HG02623 (cell line): Measurements from ENCODE around the gene GJB4.
"Not testable (repeated sequence)": the region's sequence is repeated elsewhere in the genome, so short reads cannot be mapped to it uniquely, and the experiment has no call there.

Source experiments
- ATAC-seq: cut with Tn5 transposase; IDR thresholded peaks from one replicate; pipeline ENCODE4 v1.9.1; 2021; ENCODE audit warnings: moderate library complexity; ENCODE audit not compliant: unreplicated experiment

Gene GJB4

DNA sequence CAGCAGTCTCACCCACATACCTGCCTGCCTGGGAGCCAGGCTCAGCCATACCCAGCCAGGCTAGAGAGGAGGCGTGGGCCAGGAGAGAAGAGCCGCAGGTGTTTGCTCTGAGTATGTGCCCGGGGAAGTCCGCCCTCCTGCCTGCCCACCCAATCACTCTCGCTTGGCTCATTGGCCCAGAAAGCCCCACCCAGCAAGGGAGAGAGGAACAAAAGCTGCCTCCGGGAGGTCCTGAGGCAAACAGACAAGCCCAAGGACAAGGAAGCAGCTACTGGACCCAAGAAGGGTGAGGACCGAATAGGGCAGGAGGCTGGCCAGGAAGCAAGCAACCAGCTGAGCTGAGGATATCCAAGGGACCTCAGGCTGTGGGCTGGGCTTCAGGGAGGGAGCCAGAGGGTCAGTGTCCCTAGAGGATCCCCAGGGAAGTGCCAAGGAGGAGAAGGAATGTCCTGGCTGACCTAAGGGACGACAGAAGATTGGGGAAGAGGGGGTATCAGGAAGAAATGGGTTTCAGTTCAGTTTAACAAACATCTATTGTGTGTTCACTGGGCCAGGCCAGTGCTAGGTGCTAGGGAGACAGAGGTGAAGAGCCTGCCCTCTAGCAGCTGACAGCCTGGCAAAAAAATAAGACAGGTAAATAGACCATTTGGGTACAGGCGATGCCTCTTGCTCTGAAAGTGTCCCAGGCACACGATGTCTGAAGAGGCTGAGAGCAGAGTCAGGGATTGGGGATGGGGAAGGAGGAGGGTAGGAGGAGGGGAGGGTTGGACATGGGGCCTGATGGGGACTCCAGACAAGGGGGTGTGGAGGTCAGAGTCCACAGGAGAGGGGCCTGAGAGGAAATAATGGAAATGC lies at the start of gene GJB4:
Gene GJB4 (plus strand): TSS at position 238 of the 855 bp plus-strand sequence. CDS start 1,515 bp downstream, outside the sequence.
- no peak for ATAC-seq

DNA sequence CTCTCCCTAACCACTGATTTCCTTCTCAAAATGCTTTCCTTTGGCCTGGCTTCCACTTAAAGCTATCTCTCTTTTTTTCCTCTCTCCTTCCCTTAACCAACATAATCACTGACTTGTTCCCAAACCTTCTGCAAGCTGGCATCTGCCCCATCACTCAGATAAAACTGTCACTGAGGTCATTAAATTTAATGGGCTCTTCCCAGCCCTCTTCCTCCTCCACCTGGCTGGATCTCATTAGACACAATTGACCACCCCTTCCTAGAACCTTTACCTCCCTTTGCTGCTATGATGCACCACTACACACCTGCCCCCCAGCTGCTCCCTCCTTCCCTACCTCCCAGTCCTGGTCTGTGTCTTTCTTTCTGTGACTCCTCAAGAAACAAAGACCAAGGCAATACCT lies 48.7 kb upstream of the GJB4 start:
- no peak for ATAC-seq

DNA sequence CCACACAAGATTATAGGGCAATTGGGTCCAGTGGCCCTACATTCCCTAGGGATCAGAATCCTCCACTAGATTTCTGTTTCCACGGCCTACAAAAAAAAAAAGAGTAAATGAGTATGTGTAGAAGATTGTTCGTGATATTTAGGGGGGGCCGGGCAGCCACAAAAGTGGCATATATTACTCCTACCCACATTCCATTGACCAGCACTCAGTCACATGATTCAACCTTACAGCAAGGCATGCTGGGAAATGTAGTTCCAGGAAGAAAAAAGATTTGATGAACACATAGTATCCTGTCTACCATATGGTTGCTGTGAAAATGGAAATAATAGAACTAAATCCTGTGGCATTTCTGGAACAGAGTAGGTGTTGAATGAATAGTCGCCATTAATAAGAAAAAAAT lies 48.1 kb upstream of the GJB4 start:
- ATAC-seq = no peak

DNA sequence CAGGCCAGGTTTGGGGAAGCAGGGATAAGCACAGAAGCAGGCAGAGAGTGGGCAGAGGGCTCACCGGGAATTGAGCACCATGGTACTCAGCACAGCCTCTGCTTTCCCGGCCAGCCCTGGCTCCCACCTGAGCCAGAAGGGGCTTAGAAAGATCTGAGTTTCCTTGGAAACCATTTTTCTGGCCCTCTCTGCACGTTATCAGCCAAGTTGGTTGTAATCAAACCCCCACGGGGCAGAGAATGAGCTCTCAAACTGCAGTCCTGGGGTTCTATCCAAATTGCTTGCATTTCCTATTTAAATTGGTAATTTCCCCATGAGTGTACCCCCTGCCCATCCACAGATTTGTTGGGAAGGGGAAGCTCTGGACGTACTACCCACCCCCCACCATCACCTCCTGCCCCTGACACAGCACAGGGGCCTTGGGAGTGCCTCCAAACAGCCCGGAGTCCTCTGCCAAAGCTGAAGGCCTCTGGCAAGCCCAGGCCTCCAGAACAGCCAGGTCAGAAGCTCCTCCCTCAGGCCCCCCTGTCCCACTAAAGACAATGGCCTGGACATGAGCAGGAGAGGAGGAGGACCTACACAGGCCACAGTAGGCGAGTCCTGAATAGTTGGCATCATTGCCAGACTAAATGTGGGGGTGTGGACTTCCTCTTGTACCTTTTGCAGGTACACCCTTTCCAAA lies 47.4 kb upstream of the GJB4 start:
- ATAC-seq = no peak

DNA sequence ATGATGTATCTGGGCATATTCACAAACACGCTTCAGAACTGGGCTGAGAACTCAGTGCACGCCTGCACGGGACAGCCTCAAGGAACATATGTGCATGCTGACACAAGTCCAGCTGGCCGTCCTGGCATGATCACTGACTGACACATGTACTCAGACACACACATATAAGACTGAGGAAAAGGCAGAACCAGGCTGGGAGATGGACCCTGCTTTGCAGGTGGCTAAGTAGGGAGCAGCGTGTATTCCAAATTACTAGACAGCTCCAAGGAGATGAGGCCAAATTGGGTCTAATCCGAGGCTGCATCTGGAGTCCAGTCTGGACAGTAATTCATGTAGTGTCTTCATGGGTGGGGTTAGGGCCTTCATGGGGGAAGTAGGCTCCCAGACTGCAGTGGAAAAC lies 46.1 kb upstream of the GJB4 start:
- no peak for ATAC-seq

DNA sequence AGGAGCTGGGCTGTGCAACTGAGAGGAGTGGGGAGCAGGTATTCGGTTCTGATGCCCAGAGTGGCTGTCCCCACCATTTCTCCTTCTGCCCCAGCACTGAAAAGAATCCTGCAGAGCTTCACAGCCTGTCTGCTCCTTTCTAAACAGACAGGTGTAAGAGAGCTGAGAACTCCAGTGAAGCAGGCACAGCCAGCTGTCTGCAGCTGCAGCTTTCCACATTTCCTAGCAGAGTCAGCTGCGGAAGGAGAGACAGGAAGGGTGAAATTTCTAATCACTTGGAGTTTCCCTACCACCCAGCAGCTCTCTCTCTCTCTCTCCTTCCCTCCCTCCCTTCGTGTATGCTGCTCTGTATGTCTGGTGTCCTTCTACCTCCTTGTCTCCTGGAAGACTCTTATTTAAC lies 45.2 kb upstream of the GJB4 start:
- no peak for ATAC-seq

DNA sequence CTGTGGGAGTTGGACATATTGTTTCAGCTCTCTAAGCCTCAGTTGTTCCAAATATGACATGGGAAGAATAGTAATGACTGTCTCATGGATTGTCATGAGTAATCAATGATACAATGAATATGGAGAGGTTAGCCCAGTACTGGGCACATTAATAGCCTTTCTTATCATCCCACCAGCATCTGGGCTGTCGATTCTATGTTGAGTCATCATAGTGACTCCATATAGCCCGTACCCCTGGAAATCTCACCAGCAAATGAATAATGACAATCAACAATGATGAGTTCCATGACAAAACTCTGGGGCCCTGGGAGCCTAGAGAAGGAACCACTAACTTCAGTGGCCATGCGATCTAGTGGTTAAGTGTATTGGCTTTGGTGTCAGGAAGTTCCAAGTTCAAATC lies 44.4 kb upstream of the GJB4 start:
- no peak for ATAC-seq

DNA sequence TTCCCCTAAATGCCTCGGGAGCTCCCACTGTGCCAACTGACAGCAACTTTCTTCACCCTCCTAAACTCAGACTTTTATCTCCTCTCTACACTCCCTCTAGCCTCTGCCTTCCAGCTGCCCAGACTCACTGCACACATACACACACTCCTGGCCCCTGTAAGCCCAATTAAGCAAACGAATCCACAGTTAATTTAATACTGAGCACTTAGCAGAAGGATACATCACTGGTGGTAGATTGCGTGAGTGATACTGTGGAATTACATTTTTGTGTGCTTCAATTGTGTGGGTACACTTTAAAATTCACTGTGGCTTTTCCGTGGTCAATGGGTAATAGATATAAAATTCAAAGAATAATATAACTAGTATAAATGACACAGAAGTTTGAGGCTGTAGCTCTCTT lies 38.3 kb upstream of the GJB4 start:
- no peak for ATAC-seq

DNA sequence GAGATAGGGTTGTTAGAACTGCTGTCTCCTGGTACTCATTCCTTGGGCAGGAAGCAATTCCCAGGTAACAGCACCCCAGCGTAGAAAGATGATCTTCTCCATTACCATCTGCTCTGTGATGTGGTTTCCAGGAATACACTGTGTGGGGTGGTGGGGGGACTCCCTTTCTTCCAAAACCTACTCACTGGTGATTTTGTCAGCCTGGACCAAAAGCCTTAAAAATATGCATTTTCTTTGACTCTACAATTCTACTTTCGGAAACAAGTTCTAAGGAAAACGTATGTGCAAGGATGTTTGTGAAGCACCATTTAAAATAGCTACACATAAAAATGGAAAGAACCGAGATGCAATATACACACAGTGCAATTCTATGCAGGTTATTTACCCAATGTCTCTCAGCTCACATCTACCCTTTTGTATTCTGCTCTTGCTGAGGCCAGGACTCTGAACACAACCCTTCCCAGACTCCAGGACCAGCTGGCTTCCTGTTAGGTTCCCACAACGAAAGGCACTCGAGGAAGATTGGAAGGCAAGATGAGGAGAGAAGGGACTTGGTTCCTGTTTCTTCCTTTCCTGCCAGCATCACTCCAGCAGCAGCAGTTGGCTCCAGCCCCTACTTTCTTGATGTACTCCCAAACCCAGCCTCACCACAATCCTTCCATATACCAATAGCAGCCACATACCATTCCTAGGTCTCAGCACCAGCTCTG lies 37.7 kb upstream of the GJB4 start:
- ATAC-seq = no peak

DNA sequence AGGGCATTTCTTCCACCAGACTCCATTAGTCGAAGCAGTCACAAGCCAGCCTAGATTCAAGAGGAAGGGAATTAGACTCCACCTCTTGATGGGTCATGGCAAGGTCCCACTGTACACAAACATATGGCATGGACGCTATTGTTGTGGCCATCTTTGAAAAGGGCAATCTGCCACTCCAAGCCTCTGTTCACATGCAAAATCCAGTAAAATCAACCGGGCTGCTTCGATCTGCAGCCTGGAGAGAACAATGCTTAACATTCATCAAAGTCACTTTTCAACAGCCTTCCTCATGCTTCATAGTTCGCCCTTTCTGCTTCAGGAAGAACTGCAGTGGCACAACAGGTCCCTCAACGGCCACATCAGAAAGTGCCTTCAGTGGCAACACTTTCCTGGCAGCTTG lies 32.7 kb upstream of the GJB4 start:
- no peak for ATAC-seq

DNA sequence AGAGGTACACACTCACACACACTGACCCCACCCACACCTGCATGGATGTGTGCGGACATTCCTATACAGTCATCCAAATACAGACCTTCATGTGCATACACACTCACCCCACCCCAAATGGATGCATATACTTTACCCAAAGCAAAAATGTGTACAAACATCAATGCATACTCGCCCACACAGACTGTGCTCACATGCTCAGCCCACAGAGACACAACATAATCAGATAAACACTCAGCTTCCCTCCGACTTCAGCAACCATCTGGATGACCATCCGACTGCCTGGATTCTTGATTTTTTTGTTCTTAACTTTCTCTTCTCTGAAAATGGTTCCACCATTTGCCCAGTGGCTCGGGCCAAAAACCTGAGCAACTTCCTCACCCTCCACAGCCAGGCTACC lies 29.1 kb upstream of the GJB4 start:
- ATAC-seq = no peak

DNA sequence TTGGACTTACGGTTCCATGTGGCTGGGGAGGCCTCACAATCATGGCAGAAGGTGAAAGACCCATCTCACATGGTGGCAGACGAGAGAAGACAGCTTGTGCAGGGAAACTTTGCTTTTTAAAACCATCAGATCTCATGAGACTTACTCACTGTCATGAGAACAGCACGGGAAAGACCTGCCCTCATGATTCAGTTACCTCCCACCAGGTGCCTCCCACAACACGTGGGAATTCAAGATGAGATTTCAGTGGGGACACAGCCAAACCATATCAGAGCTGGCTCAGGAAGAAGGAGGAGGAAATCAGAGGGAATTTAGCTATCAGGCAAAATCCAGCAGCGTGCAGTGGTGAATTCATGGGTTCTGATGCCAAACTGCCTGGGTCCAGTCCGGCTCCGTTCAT lies 26.7 kb upstream of the GJB4 start:
- ATAC-seq = not testable (repeated sequence)

DNA sequence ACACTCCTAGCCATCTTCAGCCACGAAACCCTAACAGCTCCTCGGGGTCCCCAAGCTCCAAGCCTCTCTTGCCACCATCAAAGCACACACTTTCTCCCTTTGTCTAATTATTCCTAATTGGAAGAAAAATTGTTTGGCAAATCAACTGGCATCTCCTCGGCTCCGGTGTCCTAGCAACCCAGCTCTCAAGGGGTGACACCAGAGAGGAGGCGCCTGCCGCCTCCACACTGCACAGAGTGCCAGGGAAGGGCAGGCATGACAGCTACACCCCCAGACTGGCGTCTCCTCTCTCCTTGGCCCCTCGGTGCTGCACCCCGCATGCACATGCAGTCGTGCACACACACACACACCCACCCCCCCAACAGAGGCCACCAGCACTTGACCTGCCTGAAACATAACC lies 22.8 kb upstream of the GJB4 start:
- ATAC-seq = no peak

DNA sequence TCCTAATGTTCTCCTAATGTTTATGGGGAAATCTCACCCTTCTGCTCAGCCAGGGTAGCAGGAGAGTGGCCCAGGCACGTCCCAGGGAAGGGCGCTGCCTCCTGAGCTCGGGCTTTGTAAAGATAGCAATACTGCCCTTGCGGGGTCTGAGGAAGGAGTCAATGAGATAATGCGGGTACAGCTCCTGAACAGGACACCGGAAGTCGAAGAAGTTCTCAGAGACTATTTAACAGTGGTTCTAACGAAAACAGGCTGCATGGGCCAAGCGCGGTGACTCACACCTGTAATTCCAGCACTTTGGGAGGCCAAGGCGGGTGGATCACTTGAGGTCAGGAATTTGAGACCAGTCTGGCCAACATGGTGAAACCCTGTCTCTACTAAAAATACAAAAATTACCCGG lies 22.3 kb upstream of the GJB4 start:
- not testable (repeated sequence) for ATAC-seq

DNA sequence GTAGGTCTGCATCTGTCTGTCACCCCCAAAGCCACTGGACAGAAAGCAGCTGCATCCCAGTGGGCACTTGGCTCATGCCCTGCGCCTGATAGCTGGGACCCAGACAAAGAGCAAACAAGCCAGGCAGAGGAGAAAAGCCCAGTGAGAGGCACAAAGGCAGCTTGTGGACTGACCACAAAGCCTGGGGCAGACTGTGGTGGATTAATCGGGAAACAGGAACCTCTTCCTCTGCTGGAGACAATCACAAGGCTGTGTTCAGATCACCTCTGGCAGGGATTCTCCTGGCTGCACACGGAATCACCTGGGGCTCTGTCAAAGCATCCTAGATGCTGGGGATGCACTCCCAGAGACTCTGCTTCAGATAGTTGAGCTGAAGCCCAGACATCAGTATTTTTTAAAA lies 19.9 kb upstream of the GJB4 start:
- ATAC-seq = no peak

DNA sequence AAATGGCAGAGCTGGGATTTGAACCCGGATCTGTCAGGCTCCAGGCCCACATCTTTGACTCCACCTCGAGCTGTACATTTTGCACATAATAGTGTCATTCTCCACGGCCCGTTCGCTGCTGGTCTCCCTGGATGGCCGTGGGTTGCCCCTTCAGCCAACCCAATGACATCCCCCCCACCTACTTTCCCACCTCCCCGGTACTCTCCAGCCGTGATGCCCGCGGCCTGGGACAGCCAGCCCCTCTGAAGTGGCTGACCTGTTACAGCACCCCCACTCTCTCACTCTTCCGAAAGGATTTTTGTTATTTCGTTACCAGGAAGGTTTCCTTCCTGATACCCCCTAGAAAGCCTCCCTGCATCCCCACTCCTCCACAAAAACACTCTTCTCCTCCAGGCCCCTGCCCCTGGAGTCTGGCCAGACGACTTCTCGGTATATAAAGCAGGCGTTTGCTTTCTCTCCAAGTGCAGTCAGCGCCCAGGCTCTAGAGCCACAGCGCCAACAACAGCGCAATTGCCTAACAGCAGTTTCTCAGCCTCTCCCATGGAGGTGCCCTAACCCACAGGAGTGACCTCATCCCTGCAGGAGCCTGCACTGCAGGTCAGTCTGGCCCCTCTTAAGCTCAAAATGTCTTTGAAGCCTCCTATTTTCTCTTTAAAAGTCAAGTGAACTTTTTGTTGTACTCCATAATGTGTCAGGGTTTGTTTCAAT lies 19.2 kb upstream of the GJB4 start:
- no peak for ATAC-seq

DNA sequence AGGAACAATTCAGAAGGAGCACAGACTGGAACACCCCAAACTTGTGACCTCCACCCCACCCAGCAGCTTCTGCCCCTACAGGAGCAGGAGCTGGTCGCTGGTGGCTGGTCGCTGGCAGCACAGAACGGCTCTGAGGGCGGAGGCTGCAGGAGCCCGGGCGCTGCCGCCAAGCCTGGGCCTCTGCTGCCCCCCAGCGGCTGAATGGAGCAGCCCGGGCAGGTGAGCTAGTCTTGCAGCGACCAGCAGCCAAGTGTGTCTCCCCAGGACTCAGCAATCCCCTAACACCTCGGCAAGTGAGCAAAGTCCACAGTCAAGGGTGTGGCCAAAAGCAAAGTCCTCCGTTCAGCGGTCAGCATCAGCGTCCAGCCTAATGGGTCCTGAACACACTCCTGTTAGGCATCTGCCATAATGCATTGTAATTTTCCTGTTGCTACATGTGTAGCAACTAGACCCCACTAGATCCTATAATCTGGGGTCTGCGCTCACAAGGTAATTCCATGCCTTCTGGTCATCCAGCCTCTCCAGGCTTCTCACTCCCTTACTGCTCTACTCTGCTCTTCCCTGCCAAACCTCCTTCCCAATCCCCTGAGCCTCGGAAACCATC lies 16.8 kb upstream of the GJB4 start:
- peak; percentile 53 for ATAC-seq

DNA sequence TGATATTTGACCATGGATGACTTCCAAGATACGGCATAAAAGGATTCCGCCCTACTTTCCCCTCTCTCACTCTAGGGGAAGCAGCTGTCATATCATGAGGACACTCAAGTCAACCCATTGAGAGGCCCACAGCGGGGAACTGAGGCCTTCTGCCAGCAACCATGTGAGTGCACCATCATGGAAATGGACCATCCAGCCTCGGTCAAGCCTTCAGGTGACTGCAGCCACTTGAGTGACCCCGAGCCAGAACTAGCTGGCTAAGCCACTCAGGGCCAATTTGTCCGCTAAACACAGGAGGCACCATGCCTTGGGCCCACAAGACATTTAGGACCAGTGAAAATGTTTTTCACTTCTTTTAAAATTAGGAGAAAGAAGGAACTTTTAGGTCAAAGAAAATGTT lies 15.8 kb upstream of the GJB4 start:
- no peak for ATAC-seq

DNA sequence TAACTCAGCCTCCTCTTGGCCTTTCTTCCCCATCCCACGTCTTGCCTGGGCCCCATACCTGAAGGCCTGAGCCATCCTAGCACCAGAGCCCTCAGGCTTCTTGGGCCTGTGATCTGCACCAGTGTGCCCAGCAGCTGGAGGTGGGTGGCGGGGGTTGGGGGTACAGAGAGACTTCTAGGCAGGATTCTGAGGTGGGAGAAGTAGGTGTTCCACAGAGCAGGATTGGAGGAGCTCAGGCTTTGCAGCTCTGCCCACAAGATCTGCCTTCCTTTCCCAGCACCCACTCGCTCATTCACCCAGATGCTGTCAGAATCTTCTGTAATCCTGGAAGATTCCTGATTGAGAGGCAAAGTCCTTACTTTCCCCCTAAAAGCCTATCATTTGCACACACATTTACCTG lies 14.7 kb upstream of the GJB4 start:
- ATAC-seq = no peak

DNA sequence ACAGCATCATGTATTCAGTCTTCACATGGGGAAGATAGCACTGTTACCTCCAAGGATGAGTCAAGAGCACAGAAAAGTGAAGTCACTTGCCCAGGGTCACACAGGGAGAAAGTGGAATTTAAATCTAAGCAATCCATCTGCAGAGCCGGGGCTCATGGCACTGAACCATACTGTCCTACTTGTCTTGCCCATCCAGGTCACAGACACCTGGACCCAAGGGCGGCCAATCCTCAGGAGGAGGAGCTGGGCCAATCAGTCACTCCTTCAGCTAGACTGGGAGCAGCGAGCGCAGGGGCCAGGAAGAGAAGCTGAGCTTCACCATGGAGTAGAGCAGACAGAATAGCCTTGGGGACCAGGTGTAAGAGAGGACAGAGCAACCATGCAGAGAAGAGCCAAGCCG lies 13.9 kb upstream of the GJB4 start:
- ATAC-seq = no peak

DNA sequence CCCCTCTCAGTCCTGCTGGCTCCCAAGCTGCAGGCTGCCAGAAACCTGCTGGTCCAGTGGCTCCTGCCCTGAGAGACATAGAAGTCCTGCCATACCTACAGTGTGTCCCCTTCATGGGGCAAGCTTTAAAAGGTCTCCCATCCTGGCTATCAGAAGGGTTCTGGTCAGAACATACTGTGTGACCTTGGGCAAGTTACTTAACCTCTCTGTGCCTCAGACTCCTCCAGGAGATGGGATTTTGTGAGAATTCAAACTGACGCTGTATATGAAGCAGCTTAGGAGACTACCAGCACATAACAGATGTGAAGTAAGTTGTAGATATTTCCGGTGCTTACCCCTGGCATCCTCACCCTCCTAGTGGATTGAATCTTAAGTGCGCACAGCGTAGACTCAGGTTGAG lies 13.4 kb upstream of the GJB4 start:
- ATAC-seq = no peak
